GM21529 (cell line): ENCODE results near the gene ICAM5.
"Not testable (repeated sequence)": the region's sequence is repeated elsewhere in the genome, so short reads cannot be mapped to it uniquely, and the experiment has no call there.

Source experiments
- ATAC-seq: cut with Tn5 transposase; IDR thresholded peaks from one replicate; pipeline ENCODE4 v1.9.1; 2021; ENCODE audit not compliant: unreplicated experiment

ICAM5 gene

GRCh38 chr19:10289836-10290356, at the start of gene ICAM5:
ICAM5 (plus strand) TSS chr19:10289952; CDS start chr19:10290044, 92 bp downstream.
- ATAC-seq = no peak

GRCh38 chr19:10241826-10242449, 47.8 kb upstream of the ICAM5 start:
- ATAC-seq = not testable (repeated sequence)

GRCh38 chr19:10243606-10244005, 46.1 kb upstream of the ICAM5 start:
- ATAC-seq = no peak

- no peak for ATAC-seq
These were observed 44.4 kb upstream of the ICAM5 start for GRCh38 chr19:10245189-10245939.

- no peak for ATAC-seq
These were observed 43.2 kb upstream of the ICAM5 start for GRCh38 chr19:10246511-10246910.

- ATAC-seq = peak; percentile 84
These were observed 37.7 kb upstream of the ICAM5 start, which contains the start of gene MRPL4 for GRCh38 chr19:10251792-10252694. MRPL4 (plus strand) TSS chr19:10252214; CDS start chr19:10252254, 40 bp downstream.

- ATAC-seq = no peak
These were observed 37.0 kb upstream of the ICAM5 start for GRCh38 chr19:10252707-10253106.

- no peak for ATAC-seq
These were observed 35.5 kb upstream of the ICAM5 start for GRCh38 chr19:10254244-10254643.

GRCh38 chr19:10255358-10255757, 34.4 kb upstream of the ICAM5 start:
- no peak for ATAC-seq

- ATAC-seq = no peak
These were observed 33.2 kb upstream of the ICAM5 start for GRCh38 chr19:10256551-10256950.

- ATAC-seq = no peak
These were observed 32.7 kb upstream of the ICAM5 start for GRCh38 chr19:10256970-10257615.

- no peak for ATAC-seq
These were observed 31.6 kb upstream of the ICAM5 start for GRCh38 chr19:10258080-10258710.

- no peak for ATAC-seq
These were observed 30.4 kb upstream of the ICAM5 start for GRCh38 chr19:10259162-10259905.

- ATAC-seq = no peak
These were observed 29.6 kb upstream of the ICAM5 start for GRCh38 chr19:10260141-10260584.

- no peak for ATAC-seq
These were observed 27.0 kb upstream of the ICAM5 start for GRCh38 chr19:10262771-10263170.

- no peak for ATAC-seq
These were observed 23.0 kb upstream of the ICAM5 start for GRCh38 chr19:10266706-10267105.

GRCh38 chr19:10268071-10268470, 21.7 kb upstream of the ICAM5 start:
- ATAC-seq = no peak

GRCh38 chr19:10269333-10270179, 20.2 kb upstream of the ICAM5 start:
- no peak for ATAC-seq
